ENCODE results near the gene RERE. TPM values are rescaled to one million over a fixed set of nuclear protein-coding genes. Genes with fewer than 3 reads are reported as not detected.

Gene RERE
- total and polyA plus RNA-seq, 2 experiments from 2014 or later: 39.8 to 62.8 TPM

DNA sequence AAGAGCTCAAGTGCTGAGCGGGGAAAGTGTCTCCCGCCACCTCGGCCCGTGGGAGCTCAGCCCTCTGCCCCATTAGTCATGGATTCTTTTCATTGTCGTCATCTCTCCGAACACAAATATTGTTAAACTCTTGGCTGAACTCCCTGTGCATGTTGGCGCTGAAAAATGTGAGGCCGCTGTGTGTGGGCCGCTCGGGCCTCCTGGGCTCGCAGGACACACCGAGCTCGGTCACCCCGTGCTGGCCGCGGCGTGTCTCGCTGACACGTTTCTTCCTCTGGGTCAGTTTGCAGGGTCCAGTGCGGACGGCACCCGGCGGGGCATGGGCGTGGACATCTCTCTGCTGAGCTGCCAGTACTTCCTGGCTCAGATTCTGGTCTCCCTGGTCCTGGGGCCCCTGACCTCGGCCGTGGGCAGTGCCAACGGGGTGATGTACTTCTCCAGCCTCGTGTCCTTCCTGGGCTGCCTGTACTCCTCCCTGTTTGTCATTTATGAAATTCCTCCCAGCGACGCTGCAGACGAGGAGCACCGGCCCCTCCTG lies 473.9 kb downstream of the RERE start:
- Histone ChIP-seq H3K9me2 (replicated peaks; ENCODE audit: insufficient read depth) (no peaks in the 10 kb centered on the region), H3K27me3 (no peaks in the 10 kb centered on the region), H3K79me2 (no peaks in the 10 kb centered on the region), H2AFZ (no peak overlapping the region), H3K27ac (peak overlapping the region; percentile 51), H3K9me3 (ENCODE audit: low read depth) (no peaks in the 10 kb centered on the region), H3K4me2 (peak overlapping the region; percentile 37), H3K4me1 (ENCODE audit: insufficient read depth) (no peaks in the 10 kb centered on the region), H3K4me3 (no peak overlapping the region), H3K36me3 (replicated peaks; ENCODE audit: insufficient read depth, low read depth) (no peaks in the 10 kb centered on the region), H4K20me1 (ENCODE audit: insufficient read depth, poor library complexity, severe bottlenecking) (no peaks in the 10 kb centered on the region)
- TF ChIP-seq EZH2 (IDR thresholded peaks at IDR 0.05; ENCODE audit: borderline replicate concordance): no peak
- DNase-seq (ENCODE audit: low spot score): peak; percentile 44
- WGBS (ENCODE audit: low lambda C conversion rate, missing lambda C conversion rate): 83% methylated on average over 32 of the region's 32 CpGs

DNA sequence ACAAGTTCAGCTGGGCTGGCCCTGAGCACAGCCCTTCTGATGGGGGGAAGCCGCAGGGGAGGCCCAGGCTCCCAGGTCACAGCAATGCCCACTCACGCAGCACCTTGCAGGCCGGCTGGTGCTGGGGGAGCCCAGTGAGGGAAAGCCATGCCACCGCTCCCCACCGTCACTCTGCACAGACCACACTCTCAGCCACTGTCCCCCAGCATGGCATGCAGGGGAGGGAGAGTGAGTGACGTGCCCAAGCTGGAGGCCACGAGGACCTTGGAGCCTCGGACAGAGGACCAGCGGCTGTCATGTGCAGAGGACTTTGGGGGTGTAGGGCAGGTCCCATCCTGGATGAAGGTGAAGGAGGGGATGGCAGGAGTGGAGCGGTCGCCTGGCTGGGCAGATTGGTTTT lies 474.4 kb downstream of the RERE start:
- Histone ChIP-seq H3K9me3 (ENCODE audit: low read depth) (no peaks in the 10 kb centered on the region), H3K27me3 (no peaks in the 10 kb centered on the region), H3K79me2 (no peaks in the 10 kb centered on the region), H3K27ac (no peak overlapping the region), H3K4me2 (no peak overlapping the region), H3K36me3 (replicated peaks; ENCODE audit: insufficient read depth, low read depth) (no peaks in the 10 kb centered on the region), H2AFZ (no peak overlapping the region), H3K4me3 (no peak overlapping the region), H4K20me1 (ENCODE audit: insufficient read depth, poor library complexity, severe bottlenecking) (no peaks in the 10 kb centered on the region), H3K9me2 (replicated peaks; ENCODE audit: insufficient read depth) (no peaks in the 10 kb centered on the region), H3K4me1 (ENCODE audit: insufficient read depth) (no peaks in the 10 kb centered on the region)
- DNase-seq (ENCODE audit: low spot score): no peak
- TF ChIP-seq, protein P1, sequence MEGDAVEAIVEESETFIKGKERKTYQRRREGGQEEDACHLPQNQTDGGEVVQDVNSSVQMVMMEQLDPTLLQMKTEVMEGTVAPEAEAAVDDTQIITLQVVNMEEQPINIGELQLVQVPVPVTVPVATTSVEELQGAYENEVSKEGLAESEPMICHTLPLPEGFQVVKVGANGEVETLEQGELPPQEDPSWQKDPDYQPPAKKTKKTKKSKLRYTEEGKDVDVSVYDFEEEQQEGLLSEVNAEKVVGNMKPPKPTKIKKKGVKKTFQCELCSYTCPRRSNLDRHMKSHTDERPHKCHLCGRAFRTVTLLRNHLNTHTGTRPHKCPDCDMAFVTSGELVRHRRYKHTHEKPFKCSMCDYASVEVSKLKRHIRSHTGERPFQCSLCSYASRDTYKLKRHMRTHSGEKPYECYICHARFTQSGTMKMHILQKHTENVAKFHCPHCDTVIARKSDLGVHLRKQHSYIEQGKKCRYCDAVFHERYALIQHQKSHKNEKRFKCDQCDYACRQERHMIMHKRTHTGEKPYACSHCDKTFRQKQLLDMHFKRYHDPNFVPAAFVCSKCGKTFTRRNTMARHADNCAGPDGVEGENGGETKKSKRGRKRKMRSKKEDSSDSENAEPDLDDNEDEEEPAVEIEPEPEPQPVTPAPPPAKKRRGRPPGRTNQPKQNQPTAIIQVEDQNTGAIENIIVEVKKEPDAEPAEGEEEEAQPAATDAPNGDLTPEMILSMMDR (IDR thresholded peaks at IDR 0.05; ENCODE audit: poor library complexity): no peak
- no peak for TF ChIP-seq EZH2phosphoT487 (IDR thresholded peaks at IDR 0.05; ENCODE audit: low read depth, severe bottlenecking, unreplicated experiment)
- TF ChIP-seq EZH2 (IDR thresholded peaks at IDR 0.05; ENCODE audit: borderline replicate concordance): no peak
- WGBS (ENCODE audit: low lambda C conversion rate, missing lambda C conversion rate): 86% methylated on average over 11 of the region's 11 CpGs

DNA sequence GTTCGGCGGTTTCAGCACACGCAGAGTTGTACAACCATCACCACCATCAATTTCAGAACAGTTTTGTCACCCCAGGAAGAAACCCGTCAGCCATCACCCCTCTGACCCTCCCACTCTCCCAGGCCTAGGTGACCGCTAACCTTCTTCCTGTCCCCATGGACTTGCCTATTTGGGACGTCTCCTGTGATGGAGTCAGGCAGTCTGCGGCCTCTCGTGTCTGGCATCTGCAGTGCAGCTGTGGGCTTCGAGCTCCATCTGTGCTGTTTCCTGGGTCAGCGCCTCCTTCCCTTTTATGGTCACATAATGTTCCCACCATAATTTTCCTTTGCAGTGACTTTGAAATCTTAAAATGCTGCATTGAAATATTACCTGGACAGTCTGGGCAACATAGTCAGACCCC lies 475.1 kb downstream of the RERE start:
- TF ChIP-seq EZH2 (IDR thresholded peaks at IDR 0.05; ENCODE audit: borderline replicate concordance) (no peak), EZH2phosphoT487 (IDR thresholded peaks at IDR 0.05; ENCODE audit: low read depth, severe bottlenecking, unreplicated experiment) (no peak)
- TF ChIP-seq, protein P1 (IDR thresholded peaks at IDR 0.05; ENCODE audit: poor library complexity): no peak
- Histone ChIP-seq H3K4me1 (ENCODE audit: insufficient read depth) (no peaks in the 10 kb centered on the region), H4K20me1 (ENCODE audit: insufficient read depth, poor library complexity, severe bottlenecking) (no peaks in the 10 kb centered on the region), H2AFZ (no peak overlapping the region), H3K27ac (no peak overlapping the region), H3K79me2 (no peaks in the 10 kb centered on the region), H3K9me3 (ENCODE audit: low read depth) (no peaks in the 10 kb centered on the region), H3K36me3 (replicated peaks; ENCODE audit: insufficient read depth, low read depth) (no peaks in the 10 kb centered on the region), H3K4me3 (no peak overlapping the region), H3K9me2 (replicated peaks; ENCODE audit: insufficient read depth) (no peaks in the 10 kb centered on the region), H3K27me3 (no peaks in the 10 kb centered on the region), H3K4me2 (no peak overlapping the region)
- no peak for DNase-seq (ENCODE audit: low spot score)
- 82% methylated on average over 10 of the region's 10 CpGs for WGBS (ENCODE audit: low lambda C conversion rate, missing lambda C conversion rate)

DNA sequence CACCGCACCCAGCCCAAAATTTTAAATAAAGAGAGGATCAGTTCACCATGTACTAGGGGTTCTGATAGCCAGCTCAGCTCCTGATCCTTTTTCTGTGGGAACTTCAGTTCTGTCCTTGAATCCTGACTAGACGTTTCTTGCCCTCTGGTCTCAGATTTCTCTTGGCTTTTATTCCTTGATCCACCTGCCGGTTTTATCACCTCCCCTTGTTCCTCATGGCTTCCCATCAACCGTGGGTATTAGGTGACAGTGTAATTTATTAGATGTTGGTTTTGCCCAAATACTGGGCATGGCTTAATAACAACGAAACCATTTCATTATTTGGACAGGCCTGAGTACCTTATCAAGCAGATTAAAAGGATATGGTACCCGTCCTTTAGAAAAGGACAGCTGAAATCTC lies 477.0 kb downstream of the RERE start:
- TF ChIP-seq EZH2 (IDR thresholded peaks at IDR 0.05; ENCODE audit: borderline replicate concordance) (no peak), EZH2phosphoT487 (IDR thresholded peaks at IDR 0.05; ENCODE audit: low read depth, severe bottlenecking, unreplicated experiment) (no peak)
- TF ChIP-seq, protein P1 (IDR thresholded peaks at IDR 0.05; ENCODE audit: poor library complexity): no peak
- H3K4me2 ChIP-seq: no peak overlapping the region
- H3K36me3 ChIP-seq (replicated peaks; ENCODE audit: insufficient read depth, low read depth): no peaks in the 10 kb centered on the region
- H3K4me3 ChIP-seq: no peak overlapping the region
- H3K4me1 ChIP-seq (ENCODE audit: insufficient read depth): no peaks in the 10 kb centered on the region
- H3K9me2 ChIP-seq (replicated peaks; ENCODE audit: insufficient read depth): no peaks in the 10 kb centered on the region
- no peaks in the 10 kb centered on the region for H4K20me1 ChIP-seq (ENCODE audit: insufficient read depth, poor library complexity, severe bottlenecking)
- no peaks in the 10 kb centered on the region for H3K79me2 ChIP-seq
- no peak for DNase-seq (ENCODE audit: low spot score)
- no peaks in the 10 kb centered on the region for H3K27me3 ChIP-seq
- H2AFZ ChIP-seq: no peak overlapping the region
- H3K9me3 ChIP-seq (ENCODE audit: low read depth): no peaks in the 10 kb centered on the region
- WGBS (ENCODE audit: low lambda C conversion rate, missing lambda C conversion rate): 88% methylated on average over 6 of the region's 6 CpGs
- H3K27ac ChIP-seq: no peak overlapping the region

Data from hepatocyte (in vitro differentiated cells).